ENCODE results near the gene CCDC87.

CCDC87 gene

DNA sequence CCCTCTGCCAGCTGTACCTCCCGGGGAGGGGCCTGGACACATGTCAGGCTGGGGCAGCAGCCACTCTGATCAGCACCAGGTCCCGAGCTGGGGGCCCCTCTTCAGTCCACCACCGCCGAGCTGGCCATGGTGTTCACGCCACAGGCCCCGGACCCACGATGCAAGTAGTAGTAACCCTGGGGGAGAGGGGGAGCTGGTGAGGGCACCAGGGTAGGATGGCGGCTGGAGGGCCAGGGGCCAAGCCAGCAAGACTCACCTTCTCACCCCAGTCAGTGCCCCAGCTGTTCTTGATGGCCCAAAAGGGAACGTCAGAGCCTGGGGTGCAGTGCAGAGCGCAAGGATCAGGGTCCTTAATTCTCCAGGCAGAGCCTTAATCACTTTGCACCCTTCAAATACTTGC, 29.0 kb downstream of the CCDC87 start:
- TF ChIP-seq, protein P1, sequence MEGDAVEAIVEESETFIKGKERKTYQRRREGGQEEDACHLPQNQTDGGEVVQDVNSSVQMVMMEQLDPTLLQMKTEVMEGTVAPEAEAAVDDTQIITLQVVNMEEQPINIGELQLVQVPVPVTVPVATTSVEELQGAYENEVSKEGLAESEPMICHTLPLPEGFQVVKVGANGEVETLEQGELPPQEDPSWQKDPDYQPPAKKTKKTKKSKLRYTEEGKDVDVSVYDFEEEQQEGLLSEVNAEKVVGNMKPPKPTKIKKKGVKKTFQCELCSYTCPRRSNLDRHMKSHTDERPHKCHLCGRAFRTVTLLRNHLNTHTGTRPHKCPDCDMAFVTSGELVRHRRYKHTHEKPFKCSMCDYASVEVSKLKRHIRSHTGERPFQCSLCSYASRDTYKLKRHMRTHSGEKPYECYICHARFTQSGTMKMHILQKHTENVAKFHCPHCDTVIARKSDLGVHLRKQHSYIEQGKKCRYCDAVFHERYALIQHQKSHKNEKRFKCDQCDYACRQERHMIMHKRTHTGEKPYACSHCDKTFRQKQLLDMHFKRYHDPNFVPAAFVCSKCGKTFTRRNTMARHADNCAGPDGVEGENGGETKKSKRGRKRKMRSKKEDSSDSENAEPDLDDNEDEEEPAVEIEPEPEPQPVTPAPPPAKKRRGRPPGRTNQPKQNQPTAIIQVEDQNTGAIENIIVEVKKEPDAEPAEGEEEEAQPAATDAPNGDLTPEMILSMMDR (IDR thresholded peaks at IDR 0.05) = no peak
- no peak for TF ChIP-seq ZFX (IDR thresholded peaks at IDR 0.05; ENCODE audit: borderline replicate concordance)
- H3K27ac ChIP-seq = no peak overlapping the region

DNA sequence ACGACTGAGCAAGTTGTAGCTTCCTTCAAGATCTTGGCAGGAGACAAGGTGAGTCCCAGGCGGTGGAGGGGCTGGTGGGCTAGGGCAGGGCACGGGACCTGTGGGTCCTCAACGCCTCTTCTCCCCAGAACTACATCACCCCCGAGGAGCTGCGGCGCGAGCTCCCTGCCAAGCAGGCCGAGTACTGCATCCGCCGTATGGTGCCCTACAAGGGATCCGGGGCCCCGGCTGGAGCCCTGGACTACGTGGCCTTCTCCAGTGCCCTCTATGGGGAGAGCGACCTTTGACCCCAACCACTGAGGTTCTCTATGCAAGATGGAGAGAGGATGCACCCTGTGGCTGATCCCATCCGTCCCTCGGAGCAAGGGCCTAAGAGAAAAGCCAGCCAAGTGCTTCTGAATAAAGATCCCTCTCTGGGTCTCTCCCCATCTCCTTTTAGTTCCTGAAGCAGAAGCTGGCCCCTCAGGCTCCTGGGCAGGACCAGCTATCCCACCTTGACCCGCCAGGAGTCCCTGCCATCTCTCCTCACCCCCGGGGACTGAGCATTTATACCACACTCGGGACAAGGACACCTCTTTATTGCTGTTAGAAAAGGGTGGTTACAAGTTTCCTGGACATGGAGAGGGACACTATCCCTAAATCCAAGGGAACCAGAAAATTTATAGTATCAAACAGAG, 29.8 kb downstream of the CCDC87 start:
- no peak overlapping the region for H3K27ac ChIP-seq
- TF ChIP-seq ZFX (IDR thresholded peaks at IDR 0.05; ENCODE audit: borderline replicate concordance) = no peak
- TF ChIP-seq, protein P1 (IDR thresholded peaks at IDR 0.05) = no peak

DNA sequence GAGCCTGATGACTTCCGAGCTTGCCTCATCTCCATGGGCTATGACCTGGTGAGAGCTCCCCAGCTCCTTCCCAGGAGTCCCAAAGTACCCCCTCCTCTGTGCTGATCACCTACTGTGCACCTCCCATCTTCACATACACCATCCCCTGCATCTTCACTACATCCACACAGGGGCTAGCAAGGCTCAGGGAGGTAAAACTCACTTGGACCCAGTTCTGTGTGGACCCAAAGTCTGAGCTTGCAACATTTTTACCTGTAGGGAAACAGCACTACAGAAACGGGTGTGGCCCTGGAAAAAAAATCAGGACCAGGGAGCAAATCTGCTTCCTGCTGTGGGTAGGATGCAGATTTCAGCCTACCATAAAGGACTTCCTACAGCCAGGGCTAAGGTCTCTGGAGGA, 30.6 kb downstream of the CCDC87 start:
- no peak overlapping the region for H3K27ac ChIP-seq
- no peak for TF ChIP-seq ZFX (IDR thresholded peaks at IDR 0.05; ENCODE audit: borderline replicate concordance)
- TF ChIP-seq, protein P1 (IDR thresholded peaks at IDR 0.05) = no peak

DNA sequence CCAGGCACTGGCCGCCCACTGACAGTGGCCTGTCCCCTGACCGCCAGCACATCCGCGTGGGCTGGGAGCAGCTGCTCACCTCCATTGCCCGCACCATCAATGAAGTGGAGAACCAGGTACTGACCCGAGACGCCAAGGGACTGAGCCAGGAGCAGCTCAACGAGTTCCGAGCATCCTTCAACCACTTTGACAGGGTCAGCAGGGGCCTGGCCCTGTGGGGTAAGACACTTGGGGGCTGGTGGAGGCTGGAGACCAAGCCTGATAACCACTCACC, 31.0 kb downstream of the CCDC87 start:
- no peak overlapping the region for H3K27ac ChIP-seq
- TF ChIP-seq ZFX (IDR thresholded peaks at IDR 0.05; ENCODE audit: borderline replicate concordance) = no peak
- TF ChIP-seq, protein P1 (IDR thresholded peaks at IDR 0.05) = no peak

DNA sequence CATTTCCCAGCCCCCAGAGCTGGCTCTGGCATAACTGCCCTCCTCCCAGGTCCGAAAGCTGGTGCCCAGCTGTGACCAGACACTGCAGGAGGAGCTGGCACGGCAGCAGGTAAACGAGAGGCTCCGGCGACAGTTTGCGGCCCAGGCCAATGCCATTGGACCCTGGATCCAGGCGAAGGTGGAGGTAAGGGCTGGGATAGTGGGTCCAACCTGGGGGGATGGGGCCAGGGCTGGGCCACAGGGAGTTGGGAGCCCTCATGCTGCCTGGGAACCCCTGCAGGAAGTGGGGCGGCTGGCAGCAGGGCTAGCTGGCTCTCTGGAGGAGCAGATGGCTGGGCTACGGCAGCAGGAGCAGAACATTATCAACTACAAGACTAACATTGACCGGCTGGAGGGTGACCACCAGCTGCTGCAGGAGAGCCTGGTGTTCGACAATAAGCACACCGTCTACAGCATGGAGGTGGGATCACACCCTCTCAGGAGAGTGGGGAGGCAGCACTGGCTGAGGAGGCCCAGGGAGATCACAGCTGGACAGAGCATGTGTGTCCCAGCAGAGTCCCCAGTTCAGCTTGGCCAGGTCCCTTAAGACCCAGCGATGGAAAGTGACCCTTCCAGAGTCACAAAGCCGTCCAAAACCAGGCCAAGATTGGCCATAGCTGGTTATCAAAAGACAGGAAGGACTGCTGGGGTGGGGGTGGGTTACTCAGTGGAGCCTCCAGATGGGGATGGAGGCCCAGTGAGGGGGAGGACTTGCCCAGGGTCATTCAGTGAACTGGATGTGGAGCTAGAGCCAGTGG, 31.5 kb downstream of the CCDC87 start:
- H3K27ac ChIP-seq = no peak overlapping the region
- TF ChIP-seq ZFX (IDR thresholded peaks at IDR 0.05; ENCODE audit: borderline replicate concordance) = no peak
- TF ChIP-seq, protein P1 (IDR thresholded peaks at IDR 0.05) = no peak

DNA sequence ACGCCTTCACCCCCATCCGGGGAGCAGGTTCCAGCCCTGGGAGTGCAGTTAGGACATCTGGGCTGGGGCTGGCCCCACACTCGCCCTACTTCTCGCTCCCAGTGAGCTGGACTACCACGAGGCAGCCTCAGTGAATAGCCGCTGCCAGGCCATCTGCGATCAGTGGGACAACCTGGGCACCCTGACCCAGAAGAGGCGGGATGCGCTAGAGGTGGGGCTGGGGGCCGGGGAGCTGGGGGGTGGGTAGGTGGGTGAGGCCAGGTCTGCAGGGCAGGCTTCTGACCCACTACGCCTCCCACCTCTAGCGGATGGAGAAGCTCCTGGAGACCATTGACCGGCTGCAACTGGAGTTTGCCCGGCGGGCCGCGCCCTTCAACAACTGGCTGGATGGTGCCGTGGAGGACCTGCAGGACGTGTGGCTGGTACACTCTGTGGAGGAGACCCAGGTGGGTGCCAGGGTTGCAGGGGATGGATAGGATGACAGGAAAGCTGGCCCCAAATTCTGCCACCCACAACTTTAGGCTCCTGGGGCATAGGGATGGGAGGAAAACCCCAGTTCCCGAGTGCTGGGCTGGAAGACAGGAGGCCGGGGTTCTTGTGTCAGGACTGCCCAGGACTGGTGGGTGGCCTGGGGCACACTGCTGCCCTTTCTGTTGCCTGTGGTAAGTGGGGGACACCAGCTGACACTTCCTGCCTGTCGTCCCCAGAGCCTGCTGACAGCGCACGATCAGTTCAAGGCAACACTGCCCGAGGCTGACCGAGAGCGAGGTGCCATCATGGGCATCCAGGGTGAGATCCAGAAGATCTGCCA, 32.8 kb downstream of the CCDC87 start:
- no peak overlapping the region for H3K27ac ChIP-seq
- no peak for TF ChIP-seq ZFX (IDR thresholded peaks at IDR 0.05; ENCODE audit: borderline replicate concordance)
- TF ChIP-seq, protein P1 (IDR thresholded peaks at IDR 0.05) = no peak
